Femur (tissue), 1 donor: ENCODE data around the gene TMEM219.
A peak's percentile ranks its signal among the peaks of the same experiment; 100 is the strongest.
"Not testable (repeated sequence)": the region's sequence is repeated elsewhere in the genome, so short reads cannot be mapped to it uniquely, and the experiment has no call there.

ENCODE experiments used
- DNase-seq: peaks from one replicate; pipeline ENCODE4 v3.0.0-alpha.2; 2017

TMEM219 gene

GRCh38 chr16:29951625-29952365 lies 10.1 kb upstream of the TMEM219 start:
- DNase-seq, result no peak

DNA sequence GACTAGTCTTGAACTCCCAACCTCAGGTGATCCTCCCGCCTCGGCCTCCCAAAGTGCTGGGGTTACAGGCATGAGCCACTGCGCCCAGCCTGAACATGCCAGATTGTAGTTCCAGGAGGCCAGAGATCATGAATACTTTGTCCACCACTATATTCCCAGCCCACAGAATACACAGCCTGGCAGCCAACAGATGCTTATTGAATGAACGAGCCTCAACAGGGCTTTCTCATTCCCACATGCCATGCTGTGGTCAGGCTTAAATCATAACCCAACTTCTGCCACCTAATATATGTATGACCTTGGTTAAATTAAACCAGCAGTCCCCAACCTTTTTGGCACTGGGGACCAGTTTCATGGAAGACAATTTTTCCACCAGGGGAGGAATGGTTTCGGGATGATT lies 3.1 kb upstream of the TMEM219 start:
- DNase-seq, result no peak

- no peak for DNase-seq
Observed at GRCh38 chr16:29959293-29959692, 2.6 kb upstream of the TMEM219 start.

- not testable (repeated sequence) for DNase-seq
Observed at GRCh38 chr16:29959821-29960220, 2.1 kb upstream of the TMEM219 start.

GRCh38 chr16:29961127-29961478 lies 776 bp upstream of the TMEM219 start:
- no peak for DNase-seq

DNA sequence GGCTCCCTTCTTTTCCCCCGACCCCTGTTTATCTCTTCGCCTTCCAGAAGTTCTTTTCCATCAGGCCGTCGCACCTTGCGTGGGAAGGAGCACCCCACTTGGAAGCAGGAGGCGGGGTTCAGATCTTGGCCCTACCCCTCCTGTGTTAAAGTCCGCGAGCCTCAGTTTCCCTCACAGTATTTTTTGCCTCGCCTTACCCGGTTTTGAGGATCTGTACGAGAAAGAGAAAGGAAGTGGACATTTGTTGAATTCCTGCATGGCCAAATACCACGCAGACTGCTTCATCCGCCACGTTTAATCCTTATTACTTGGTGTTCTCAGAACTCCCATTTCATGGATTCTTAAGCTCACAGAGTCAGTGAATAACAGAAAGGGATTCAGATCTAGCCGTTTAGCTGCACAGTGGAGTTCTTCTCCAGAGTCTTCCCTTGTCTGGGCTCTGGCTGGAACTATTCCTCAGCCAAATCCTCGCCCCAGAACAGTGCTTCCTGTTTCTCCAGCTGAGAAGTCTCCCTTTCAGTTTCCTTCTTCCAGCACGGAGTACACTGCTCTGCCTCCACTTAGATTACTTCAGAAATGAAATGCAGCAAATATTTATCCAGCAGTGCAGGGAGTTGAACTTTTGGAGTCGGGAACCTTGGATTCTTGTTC lies 590 bp downstream of the TMEM219 start:
- peak; percentile 47 for DNase-seq

- no peak for DNase-seq
Observed at GRCh38 chr16:29963021-29963743, 1.3 kb downstream of the TMEM219 start.

DNA sequence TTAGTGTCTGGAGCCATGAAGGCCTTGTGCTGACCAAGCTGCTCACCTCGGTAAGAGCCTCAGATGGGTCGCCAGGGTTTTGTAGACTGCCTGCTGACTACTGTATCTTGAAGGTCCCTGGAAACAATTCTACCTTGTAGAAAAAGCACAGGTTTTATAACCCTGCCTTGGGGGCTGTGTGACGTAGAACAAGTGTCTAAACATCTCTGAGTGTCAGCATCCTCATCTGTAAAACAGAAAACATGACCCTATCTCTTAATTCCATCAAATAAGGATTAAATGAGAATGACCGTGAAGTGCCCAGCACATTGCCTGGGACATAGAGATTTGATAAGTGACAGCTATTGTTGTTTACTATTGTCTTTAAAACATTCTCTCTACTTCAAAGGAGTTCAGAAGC lies 6.3 kb downstream of the TMEM219 start:
- DNase-seq, result no peak

- no peak for DNase-seq
Observed at GRCh38 chr16:29971304-29971703, 9.4 kb downstream of the TMEM219 start.

DNA sequence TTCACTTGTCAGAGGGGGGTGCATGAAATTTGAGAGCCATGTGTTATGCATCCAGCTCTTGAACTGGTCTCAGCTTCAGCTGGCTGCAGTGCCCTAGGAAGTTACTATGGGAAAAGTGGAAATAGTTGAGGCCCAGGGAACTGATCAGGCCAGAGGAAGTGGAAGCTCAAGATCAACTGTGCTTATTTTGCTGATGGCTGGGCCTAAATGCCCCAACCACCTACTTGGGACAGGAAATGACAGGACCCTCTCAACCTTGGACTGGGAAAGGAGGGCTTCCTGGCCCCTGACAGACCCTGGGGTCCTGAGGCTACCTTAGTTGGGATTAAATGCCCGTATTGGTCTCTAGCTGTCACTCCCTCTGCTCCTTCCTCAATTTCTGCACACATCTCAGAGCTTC lies 10.6 kb downstream of the TMEM219 start:
- no peak for DNase-seq

GRCh38 chr16:29972992-29973383 lies 11.1 kb downstream of the TMEM219 start:
- DNase-seq, result no peak

DNA sequence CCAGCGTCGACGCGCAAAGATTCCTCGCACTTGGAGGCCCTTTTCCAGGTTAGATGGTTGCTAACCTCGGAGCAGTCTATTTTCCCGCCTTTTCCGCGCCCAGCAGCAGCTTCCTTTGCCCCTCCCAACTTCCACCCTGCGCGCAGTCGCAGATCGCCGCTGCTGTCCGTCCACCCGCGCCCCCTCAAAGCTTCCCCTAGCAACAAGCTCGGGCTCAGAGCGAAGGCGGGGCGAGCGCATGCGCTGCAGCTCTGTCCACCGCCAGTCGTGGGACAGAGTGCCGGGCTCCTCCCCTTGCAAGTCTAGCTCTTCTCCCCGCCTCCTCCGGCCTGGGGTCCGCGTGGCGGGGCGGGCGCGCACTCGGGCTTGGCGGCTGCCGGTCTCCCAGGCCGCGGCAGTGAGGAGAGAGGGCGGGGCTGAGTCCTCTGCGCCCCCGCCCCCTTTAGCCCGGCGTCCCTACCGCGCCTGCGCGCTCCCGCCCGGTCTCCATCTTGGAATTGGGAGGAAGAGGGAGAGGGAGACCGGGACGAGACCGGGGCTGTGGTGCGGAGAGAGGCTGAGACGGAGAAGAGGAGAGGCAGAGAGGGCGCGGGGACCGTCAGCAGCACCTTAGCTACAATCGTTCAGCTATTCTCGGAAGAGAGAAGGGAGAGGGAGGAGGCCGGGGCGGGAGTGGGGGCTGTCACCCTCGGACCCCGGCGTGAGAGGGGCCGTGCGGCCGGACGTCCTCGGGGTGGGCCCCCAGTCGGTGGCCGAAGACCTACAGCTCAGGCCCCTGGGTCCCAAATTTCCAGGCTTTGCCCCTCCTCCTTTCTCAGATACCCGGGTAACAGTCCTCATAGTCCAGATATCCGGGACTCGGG lies 11.7 kb downstream of the TMEM219 start, which contains the start of gene TAOK2:
TAOK2 (plus strand) TSS at position 485 of the 863 bp plus-strand sequence. CDS start 3,905 bp downstream, outside the sequence.
- peak; percentile 100 for DNase-seq

- DNase-seq, result peak; percentile 49
Observed at GRCh38 chr16:29974291-29975133, 12.6 kb downstream of the TMEM219 start.

- DNase-seq, result no peak
Observed at GRCh38 chr16:29975134-29975538, 13.3 kb downstream of the TMEM219 start.

DNA sequence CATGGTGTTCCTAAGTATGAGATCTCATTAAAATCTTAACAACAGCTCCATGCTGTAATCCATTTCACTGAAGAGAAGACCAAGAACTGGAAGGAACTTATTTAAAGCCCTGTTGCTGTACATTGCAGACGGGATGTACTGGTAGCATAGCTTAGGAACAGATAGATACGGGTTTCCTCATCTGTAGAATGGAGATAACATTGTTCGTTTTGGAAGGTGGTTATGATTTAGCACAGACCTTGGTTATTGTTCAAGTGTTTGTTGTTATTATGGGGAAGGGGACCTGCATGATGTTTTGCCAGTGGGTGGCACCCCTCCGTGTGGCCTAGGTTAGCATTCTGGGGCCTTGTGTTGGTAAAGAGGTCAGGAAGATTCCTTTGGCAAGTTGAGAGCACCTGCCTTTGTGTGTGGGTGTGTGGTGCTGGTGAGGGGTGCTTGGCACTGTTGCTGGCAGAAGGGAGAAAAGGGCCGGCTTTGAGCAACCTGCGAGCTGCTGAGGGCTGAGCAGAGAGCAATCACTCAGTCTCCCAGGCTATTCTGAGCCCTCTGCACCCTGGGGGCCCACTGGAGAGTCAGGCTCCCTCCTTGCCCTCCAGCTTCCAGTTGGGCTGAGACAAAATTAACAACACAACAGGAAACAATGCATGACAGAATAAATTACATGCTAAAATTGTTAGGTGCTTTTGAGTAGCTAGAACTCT lies 14.1 kb downstream of the TMEM219 start:
- no peak for DNase-seq

DNA sequence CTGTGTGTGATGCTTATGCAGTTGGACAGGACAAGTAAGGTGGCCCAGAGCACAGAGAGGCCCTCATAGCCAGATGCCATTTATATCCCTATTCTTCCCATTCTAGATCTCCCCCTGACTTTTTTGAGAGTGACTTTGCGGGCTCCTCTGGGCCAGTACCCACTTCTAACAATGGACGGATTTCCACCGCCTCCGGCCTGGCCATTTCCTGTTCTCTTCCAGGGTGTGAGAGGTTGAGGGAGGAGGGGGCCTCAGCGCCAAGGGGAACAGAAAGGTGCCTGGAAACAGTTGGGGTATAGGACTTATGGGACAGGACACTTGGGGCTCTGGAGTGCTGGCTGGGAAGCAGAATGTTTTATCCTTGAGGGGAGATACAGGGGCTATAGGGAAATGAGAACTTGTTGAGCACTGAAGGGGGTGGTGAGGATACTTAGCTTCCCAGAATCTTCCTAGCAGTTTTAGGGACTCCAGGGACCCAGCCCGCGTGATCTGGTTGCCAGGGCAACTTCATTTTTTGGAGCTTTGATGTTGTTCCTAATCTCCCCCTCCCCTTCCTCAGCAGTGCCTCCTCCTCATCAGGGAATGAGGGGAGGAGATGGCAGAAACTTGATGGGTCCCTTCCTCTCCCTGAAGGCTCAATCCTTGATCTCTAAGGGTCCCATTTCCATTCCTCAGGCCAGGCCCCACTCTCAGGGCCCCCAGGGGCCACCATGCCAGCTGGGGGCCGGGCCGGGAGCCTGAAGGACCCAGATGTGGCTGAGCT lies 15.4 kb downstream of the TMEM219 start:
- no peak for DNase-seq

GRCh38 chr16:29978081-29978480 lies 16.2 kb downstream of the TMEM219 start:
- DNase-seq, result no peak

GRCh38 chr16:29978564-29979270 lies 16.8 kb downstream of the TMEM219 start:
- no peak for DNase-seq

GRCh38 chr16:29982560-29983419 lies 20.9 kb downstream of the TMEM219 start:
- no peak for DNase-seq
